ENCODE measurements around the gene VSIG10L2. TPM values are rescaled to one million over a fixed set of nuclear protein-coding genes. Genes with fewer than 3 reads are reported as not detected.

Gene VSIG10L2
- total RNA-seq, 2 donors from 2014 or later = not detected

GRCh38 chr11:125987066-125987641, 41.3 kb downstream of the VSIG10L2 start:
- TF ChIP-seq POLR2A (IDR thresholded peaks at IDR 0.05) (no peak), CTCF (IDR thresholded peaks at IDR 0.05) (no peak)
- no peak overlapping the region for H3K4me3 ChIP-seq
- no peaks in the 10 kb centered on the region for H3K9me3 ChIP-seq
- H3K36me3 ChIP-seq (replicated peaks in 1 of 2; ENCODE audit: insufficient read depth in 1 of 2, low read depth in 2 of 2) = no peaks in the 10 kb centered on the region
- ATAC-seq = no peak
- 48 to 50% methylated on average over 5 of the region's 5 CpGs for WGBS, 2 donors
- H3K27ac ChIP-seq = peak overlapping the region in 1 of 4 donors; percentile 14
- intact Hi-C loops (cut with DNase I) = no loop called here
- no peaks in the 10 kb centered on the region for H3K4me1 ChIP-seq
- no peak for DNase-seq
- H3K27me3 ChIP-seq = no peaks in the 10 kb centered on the region

- TF ChIP-seq CTCF (IDR thresholded peaks at IDR 0.05) (no peak), POLR2A (IDR thresholded peaks at IDR 0.05) (no peak)
- intact Hi-C loops (cut with DNase I) = no loop called here
- Histone ChIP-seq H3K27ac (no peak overlapping the region), H3K4me1 (no peaks in the 10 kb centered on the region), H3K4me3 (no peak overlapping the region), H3K9me3 (no peaks in the 10 kb centered on the region), H3K36me3 (replicated peaks in 1 of 2; ENCODE audit: insufficient read depth in 1 of 2, low read depth in 2 of 2) (no peaks in the 10 kb centered on the region), H3K27me3 (no peaks in the 10 kb centered on the region)
- no peak for ATAC-seq
- 58% methylated on average over 3 of the region's 3 CpGs for WGBS, 2 donors
- DNase-seq = peak in 3 of 4 donors; percentile 9 to 48 (median 25)
Measured at GRCh38 chr11:125990244-125990643, 44.4 kb downstream of the VSIG10L2 start.

GRCh38 chr11:125992893-125993292, 47.0 kb downstream of the VSIG10L2 start:
- Histone ChIP-seq H3K27me3 (no peaks in the 10 kb centered on the region), H3K36me3 (replicated peaks in 1 of 2; ENCODE audit: insufficient read depth in 1 of 2, low read depth in 2 of 2) (no peaks in the 10 kb centered on the region), H3K9me3 (no peaks in the 10 kb centered on the region), H3K4me3 (no peak overlapping the region), H3K27ac (no peak overlapping the region), H3K4me1 (no peaks in the 10 kb centered on the region)
- 91 to 93% methylated on average over 7 of the region's 7 CpGs for WGBS, 2 donors
- intact Hi-C loops (cut with DNase I) = no loop called here
- ATAC-seq (no peak), DNase-seq (no peak)
- TF ChIP-seq CTCF (IDR thresholded peaks at IDR 0.05) = no peak
- TF ChIP-seq POLR2A (IDR thresholded peaks at IDR 0.05) = no peak

GRCh38 chr11:125994509-125994908, 48.7 kb downstream of the VSIG10L2 start:
- DNase-seq (no peak), ATAC-seq (no peak)
- 83 to 86% methylated on average over 5 of the region's 5 CpGs for WGBS, 2 donors
- H3K27ac ChIP-seq = no peak overlapping the region
- intact Hi-C loops (cut with DNase I) = no loop called here
- no peaks in the 10 kb centered on the region for H3K9me3 ChIP-seq
- no peaks in the 10 kb centered on the region for H3K27me3 ChIP-seq
- H3K4me3 ChIP-seq = no peak overlapping the region
- TF ChIP-seq CTCF (IDR thresholded peaks at IDR 0.05) (no peak), POLR2A (IDR thresholded peaks at IDR 0.05) (no peak)
- no peaks in the 10 kb centered on the region for H3K4me1 ChIP-seq
- H3K36me3 ChIP-seq (replicated peaks in 1 of 2; ENCODE audit: insufficient read depth in 1 of 2, low read depth in 2 of 2) = no peaks in the 10 kb centered on the region

- H3K27me3 ChIP-seq = no peaks in the 10 kb centered on the region
- H3K4me1 ChIP-seq = no peaks in the 10 kb centered on the region
- 79 to 82% methylated on average over 5 of the region's 5 CpGs for WGBS, 2 donors
- H3K9me3 ChIP-seq = no peaks in the 10 kb centered on the region
- H3K36me3 ChIP-seq (replicated peaks in 1 of 2; ENCODE audit: insufficient read depth in 1 of 2, low read depth in 2 of 2) = no peaks in the 10 kb centered on the region
- no peak overlapping the region for H3K27ac ChIP-seq
- intact Hi-C loops (cut with DNase I) = no loop called here
- TF ChIP-seq POLR2A (IDR thresholded peaks at IDR 0.05) (no peak), CTCF (IDR thresholded peaks at IDR 0.05) (no peak)
- peak in 1 of 4 donors; percentile 7 for DNase-seq
- no peak for ATAC-seq
- no peak overlapping the region for H3K4me3 ChIP-seq
Measured at GRCh38 chr11:125995313-125995712, 49.5 kb downstream of the VSIG10L2 start.
